ENCODE results near the gene PIGP.
A peak's percentile ranks its signal among the peaks of the same experiment; 100 is the strongest.
"Not testable (repeated sequence)": the region's sequence is repeated elsewhere in the genome, so short reads cannot be mapped to it uniquely, and the experiment has no call there.

PIGP gene

DNA sequence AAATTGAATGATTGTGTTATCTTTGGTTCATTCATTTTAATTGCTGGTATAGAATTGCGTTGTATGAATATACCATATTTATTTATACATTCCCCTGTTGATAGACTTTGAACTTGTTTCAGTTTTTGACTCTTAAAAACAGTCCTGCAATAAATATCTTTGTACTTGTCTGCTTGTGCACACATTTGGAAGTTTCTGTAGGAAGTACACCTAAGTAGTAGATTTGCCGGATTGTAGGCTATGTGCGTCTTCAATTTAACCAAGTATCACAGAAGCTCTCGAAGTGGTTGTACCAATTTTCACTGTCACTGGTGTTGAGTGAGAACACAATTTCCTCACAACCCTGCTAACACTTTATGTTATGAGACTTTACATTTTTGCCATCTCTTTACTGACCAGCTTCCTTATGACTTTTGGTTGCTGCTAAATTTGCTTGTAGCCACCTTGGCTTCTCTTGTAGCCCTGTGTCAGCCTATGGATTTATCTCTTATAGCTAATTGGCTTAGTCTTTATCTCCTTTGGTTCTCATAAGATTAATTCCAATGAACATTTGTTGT lies 2.4 kb upstream of the PIGP start:
- DNase-seq, result no peak

DNA sequence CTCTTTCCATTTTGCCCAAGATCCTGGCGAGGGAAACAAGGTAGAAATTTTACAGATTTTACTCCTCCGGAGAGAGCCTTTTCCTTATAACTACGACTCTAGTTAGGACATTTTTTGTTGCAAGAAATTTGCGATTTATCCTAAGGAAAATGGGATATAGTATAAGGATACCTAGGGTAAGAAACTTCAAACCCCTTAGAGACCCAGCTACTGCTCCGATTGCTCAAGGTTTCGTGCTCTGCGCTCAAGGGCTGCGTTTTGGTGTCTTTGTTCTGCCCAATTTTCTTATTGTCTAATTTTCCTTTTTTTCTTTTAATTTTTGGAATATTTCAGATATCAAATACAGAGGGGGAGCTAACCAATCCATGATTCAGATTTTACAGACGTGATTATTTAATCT lies 1.7 kb upstream of the PIGP start:
- no peak for DNase-seq

DNA sequence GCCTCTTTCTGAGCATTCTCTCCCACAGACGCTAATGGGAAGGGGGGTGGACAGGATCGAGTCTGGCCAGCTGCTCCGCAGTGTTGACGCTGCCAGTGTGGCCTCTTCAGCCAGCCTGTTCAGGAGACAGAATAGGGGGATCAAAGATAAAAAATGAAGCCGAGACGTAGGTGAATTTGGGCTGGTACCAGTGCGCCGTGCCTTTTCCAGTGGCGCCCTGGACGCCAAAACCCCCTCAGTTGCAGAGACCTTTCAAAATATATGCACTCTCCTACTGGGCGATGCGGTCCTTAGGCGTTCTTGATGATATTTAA lies 1.3 kb upstream of the PIGP start:
- no peak for DNase-seq

GRCh38 chr21:37073417-37074196 lies 736 bp upstream of the PIGP start:
- DNase-seq, result no peak

GRCh38 chr21:37072274-37072987 lies 440 bp downstream of the PIGP start:
- DNase-seq, result peak; percentile 57 to 70

DNA sequence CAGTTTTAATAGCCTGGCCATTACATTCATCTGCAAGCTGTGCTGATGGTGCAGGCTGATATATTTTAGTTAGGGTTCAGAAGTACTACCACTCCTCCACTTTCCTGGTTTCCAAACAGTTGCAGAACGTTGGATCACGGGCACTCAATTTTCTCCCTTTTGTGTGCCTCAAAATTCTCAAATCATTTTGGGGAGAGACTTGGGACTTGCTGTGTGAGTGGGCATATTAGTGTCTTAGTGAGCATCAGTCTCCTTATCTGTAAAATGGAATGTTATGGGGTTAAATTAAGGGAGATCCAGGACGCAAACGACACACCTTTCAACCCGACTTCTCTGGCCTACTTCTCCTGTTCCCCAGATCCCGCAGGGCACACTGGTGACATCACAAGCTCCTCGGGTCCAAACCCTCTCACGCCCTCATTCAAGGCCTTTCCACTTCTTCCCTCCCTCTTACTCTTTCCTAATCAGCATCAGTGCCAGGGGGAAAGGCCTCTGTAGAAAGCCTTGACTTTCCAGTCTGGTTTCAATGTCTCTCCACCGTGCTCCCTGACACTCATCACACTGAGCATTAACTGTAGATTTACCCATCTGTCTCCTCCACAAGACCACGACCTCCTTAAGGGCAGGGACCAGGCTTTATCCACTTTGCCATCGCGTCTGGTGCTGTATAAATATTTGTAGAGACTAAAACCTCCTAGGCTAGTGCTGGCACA lies 1.2 kb downstream of the PIGP start:
- DNase-seq, result peak in 1 of 2 experiments; percentile 23

DNA sequence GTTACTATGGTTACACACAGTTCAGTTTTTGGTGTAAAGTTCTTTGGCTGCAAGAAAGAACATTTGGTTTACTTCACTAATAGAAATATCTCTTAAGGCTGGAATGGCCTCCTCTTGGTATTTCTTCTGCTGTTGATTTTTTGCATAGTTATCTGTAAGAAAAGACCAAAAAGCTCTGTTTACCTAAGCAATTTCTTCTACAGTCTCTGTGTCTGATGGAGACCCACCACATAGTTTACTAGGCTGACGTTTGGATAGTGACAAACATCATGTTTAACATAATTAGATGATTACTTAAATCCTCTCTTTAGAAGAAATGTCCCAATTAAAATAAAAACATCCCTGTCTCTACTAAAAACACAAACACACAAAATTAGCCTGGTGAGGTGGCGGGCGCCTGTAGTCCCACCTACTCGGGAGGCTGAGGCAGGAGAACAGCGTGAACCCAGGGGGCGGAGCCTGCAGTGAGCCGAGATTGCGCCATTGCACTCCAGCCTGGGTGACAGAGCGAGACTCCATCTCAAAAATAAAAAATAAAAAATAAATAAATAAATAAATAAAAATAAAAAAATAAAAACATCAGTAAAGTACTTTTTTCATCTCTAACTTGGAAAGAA lies 7.2 kb downstream of the PIGP start:
- no peak for DNase-seq

GRCh38 chr21:37064841-37065240 lies 8.0 kb downstream of the PIGP start:
- DNase-seq, result no peak

- DNase-seq, result no peak
These were observed 9.4 kb downstream of the PIGP start for GRCh38 chr21:37063433-37063832.

- DNase-seq, result no peak
These were observed 10.3 kb downstream of the PIGP start for GRCh38 chr21:37062593-37062935.

GRCh38 chr21:37061926-37062592 lies 10.8 kb downstream of the PIGP start:
- no peak for DNase-seq

DNA sequence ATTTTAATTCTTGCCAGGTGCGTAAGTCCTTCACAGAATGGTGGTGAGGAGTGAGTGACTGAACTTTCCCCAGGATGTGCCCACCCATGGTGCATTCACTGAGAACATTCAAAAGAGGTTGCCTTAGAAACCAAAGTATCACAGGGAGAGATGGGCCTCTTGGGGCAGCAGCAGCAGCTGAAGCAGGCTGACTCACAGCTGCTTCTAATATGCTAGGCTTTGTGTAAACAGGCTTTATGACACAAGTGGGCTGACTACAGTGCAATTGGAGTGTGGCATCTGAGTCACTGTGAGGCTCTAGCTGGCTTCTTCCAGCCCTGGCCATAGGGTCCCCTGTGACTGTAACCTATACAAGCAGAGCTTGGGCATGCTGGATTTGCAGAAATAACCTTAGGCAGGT lies 12.6 kb downstream of the PIGP start:
- DNase-seq, result peak; percentile 48 to 57

GRCh38 chr21:37059181-37059580 lies 13.7 kb downstream of the PIGP start:
- no peak for DNase-seq

GRCh38 chr21:37058261-37058660 lies 14.6 kb downstream of the PIGP start:
- DNase-seq, result no peak

- DNase-seq, result no peak
These were observed 15.3 kb downstream of the PIGP start for GRCh38 chr21:37057614-37058013.

DNA sequence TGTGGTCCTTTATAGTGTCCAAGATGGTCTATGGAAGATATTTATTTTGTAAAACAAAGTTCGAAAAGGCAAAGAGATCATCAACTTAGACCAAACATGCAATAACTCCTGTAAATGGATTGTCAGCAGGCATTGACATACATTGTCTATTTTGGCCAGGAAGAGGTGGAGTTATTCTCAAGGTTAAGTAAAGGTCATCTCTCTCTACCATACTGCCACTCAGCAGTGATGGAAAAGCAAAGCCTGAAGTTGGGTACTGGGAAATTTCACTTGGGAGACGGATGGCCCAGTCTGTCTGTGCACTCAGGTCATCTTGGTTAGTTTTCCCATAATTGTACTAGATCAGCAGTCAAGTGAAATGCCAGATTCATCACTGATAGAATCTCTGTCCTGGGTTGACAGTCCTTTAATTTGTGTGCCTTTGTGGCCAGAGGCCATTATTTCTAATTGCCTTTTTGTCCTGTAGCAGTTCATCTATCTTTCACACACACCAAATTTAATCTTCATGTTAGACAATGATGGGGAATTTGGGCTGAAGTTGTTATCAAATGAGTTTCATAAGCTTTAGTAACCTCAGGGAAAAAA lies 17.5 kb downstream of the PIGP start:
- no peak for DNase-seq

DNA sequence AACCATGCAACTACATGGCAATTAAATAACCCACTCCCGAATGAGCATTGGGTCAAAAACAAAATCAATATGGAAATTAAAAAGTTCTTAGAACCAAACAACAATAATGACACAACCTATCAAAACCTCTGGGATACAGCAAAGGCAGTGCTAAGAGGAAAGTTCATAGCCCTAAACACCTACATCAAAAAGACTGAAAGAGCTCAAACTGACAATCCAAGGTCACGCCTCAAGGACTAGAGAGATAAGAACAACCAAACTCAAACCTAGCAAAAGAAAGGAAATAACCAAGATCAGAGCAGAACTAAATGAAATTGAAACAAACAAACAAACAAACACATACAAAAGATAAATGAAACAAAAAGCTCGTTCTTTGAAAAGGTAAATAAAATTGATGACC lies 23.1 kb downstream of the PIGP start:
- DNase-seq, result not testable (repeated sequence)

GRCh38 chr21:37047079-37047478 lies 25.8 kb downstream of the PIGP start:
- DNase-seq, result no peak

DNA sequence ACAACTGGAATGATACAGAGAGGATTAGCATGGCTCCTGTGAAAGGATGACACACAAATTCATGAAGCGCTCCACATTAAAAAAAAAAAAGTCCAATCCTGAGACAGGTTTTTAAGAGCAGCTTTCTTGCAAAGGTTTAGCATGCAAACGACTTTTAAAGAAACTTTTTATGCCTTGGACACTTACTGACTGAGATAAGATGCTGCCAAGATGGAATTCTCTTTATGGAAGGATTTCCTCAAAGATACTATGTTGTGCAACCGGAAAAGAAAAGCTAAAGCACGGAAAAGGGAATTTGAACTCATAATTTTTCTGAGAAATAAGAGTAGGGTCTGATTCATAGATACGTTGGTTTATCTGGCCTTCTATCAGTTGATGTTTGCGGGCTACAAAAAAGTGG lies 27.3 kb downstream of the PIGP start:
- no peak for DNase-seq

DNA sequence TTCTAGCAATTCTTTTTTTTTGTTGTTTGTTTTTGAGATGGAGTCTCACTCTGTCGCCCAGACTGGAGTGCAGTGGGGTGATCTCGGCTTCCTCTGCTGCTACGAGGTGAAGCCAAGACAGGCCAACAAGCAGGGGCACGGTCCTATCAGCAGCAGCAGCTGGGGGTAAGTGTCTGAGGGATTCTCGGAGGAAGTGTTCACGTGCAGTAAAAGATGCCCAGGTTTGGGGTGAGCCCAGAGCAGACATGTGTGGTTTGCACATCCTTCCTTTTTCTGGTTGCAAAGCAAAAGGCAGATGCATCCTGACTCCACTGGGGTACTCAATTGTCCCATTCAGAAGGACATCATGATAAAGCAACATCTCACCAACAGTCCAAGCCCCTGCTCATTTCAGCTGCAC lies 27.7 kb downstream of the PIGP start:
- DNase-seq, result no peak

DNA sequence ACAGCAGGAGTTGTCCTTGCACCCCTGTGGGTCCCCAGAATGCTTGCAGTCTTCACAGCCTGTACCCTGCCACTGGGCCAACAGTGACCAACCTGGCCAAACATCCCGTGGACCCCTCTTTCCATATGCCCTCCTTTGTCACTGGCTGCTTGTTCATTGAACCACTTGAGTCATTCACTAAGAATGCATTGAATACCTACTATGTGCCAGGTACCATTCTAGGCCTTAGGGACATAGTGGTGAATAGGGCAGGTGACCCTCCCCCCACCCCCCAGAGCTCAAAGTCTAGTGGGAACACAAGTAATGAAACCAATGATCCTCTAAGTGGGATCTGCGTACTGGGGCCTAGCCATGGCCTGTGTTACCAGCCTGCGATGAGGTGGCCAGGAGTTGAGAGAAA lies 28.2 kb downstream of the PIGP start:
- no peak for DNase-seq

DNA sequence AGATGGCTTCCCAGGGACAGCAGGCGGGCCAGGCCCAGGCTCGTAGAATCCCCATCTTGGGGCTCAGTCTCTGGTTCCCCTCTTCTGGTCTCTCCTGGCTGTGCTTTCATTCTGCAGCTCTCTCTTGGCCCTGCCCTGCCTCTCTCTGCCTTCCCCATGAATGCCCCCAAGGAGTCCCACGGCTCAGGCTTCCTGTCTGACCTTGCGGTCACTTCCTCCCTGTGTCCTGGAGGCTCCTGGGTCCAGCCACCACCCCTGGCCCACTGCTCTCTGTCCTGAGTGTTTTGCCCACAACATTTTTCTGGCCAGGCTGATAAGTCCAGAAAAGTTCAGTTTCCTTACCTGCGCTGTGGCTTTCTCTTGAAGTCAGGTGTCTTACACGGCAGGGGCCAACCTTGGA lies 29.1 kb downstream of the PIGP start:
- no peak for DNase-seq
